NCI-H2227 treated with DMSO at 0.1 percent for 48 hours (cell line): ENCODE results near the gene TCEAL7.

Experiments used
- DNase-seq: peaks from one replicate; lab custom pipeline; 2025; lab: John Stamatoyannopoulos, UW

The TCEAL7 gene

GRCh38 chrX:103367502-103367901 is 37.5 kb downstream of the TCEAL7 start:
- no peak for DNase-seq

- DNase-seq = no peak
These were observed 39.4 kb downstream of the TCEAL7 start for GRCh38 chrX:103369479-103369878.

- DNase-seq = no peak
These were observed 42.8 kb downstream of the TCEAL7 start for GRCh38 chrX:103372886-103373285.

GRCh38 chrX:103373581-103373980 is 43.5 kb downstream of the TCEAL7 start:
- no peak for DNase-seq

GRCh38 chrX:103376118-103376978 is 46.3 kb downstream of the TCEAL7 start, which contains the start of gene BEX3:
Gene BEX3, plus strand, starts transcription at chrX:103376538. Its CDS starts 984 bp downstream, at chrX:103377522.
- DNase-seq = peak; percentile 89

GRCh38 chrX:103376979-103377324 is 46.9 kb downstream of the TCEAL7 start:
- peak; percentile 52 for DNase-seq

GRCh38 chrX:103378990-103379389 is 49.0 kb downstream of the TCEAL7 start:
- DNase-seq = peak; percentile 4
